RWPE2 (cell line): ENCODE results near the gene ARMC9.

Source experiments
- ATAC-seq: fragments of 200-7000 bp; cut with Tn5 transposase; 3 replicates; pipeline ENCODE4 v1.9.1; 2021; ENCODE audit warnings: low read depth
- DNase-seq: peaks from one replicate; pipeline ENCODE4 v3.0.0-alpha.2; 2020; ENCODE audit warnings: low spot score
- H3K27ac ChIP-seq: fragments of 450-650 bp; 2 replicates; pipeline ENCODE4 v1.5.1; 2017; ENCODE audit warnings: mild to moderate bottlenecking; ENCODE audit not compliant: poor library complexity, severe bottlenecking
- H3K27me3 ChIP-seq: fragments of 250-450 bp; sonication (Bioruptor Pico); 2 replicates; pipeline ENCODE4 v1.5.1; 2021; ENCODE audit warnings: mild to moderate bottlenecking, moderate library complexity; ENCODE audit not compliant: insufficient read depth, poor library complexity, severe bottlenecking
- H3K36me3 ChIP-seq: fragments of 250-450 bp; sonication (Bioruptor Pico); 2 replicates; pipeline ENCODE4 v1.5.1; 2020; ENCODE audit warnings: low read depth, mild to moderate bottlenecking, moderate library complexity
- H3K4me1 ChIP-seq: fragments of 250-450 bp; sonication (Bioruptor Pico); 2 replicates; pipeline ENCODE4 v1.5.1; 2021; ENCODE audit warnings: mild to moderate bottlenecking, moderate library complexity; ENCODE audit not compliant: insufficient read depth, poor library complexity, severe bottlenecking
- H3K4me3 ChIP-seq: fragments of 250-450 bp; sonication (Bioruptor Pico); 2 replicates; pipeline ENCODE4 v1.5.1; 2021; ENCODE audit warnings: mild to moderate bottlenecking, moderate library complexity; ENCODE audit not compliant: severe bottlenecking
- H3K9me3 ChIP-seq: fragments of 250-450 bp; sonication (Bioruptor Pico); 2 replicates; pipeline ENCODE4 v1.5.1; 2021; ENCODE audit warnings: mild to moderate bottlenecking, moderate library complexity; ENCODE audit not compliant: severe bottlenecking
- TF ChIP-seq, protein P1 (sequence below): fragments of 450-650 bp; IDR thresholded peaks from one replicate; pipeline ENCODE4 v1.5.1; 2017; ENCODE audit warnings: mild to moderate bottlenecking, moderate library complexity; ENCODE audit not compliant: poor library complexity, severe bottlenecking

The ARMC9 gene

DNA sequence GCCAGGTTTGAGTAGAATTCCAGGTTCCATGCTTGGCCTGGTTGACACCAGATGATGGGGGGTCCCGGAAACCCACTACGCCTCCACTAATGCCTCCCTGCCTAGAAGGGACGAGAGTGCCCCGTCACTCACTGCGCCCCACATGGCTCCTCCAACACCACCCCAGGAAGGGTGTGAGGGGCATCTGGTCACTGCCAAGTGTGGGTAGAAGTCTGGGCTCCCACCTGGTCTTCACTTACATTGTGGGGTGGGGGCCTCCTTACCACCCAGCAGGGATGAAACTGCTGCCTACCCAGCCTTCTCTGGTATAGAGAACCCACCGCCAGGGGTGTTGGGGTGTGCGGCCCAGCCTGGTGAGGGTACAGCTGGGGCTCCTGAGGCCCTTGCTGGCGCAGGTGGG lies 131.9 kb downstream of the ARMC9 start:
- ATAC-seq = no peak
- no peaks in the 10 kb centered on the region for H3K9me3 ChIP-seq
- 0 out of 2 replicates have a peak, but pooled peaks cover 4% of the 10 kb centered on the region for H3K36me3 ChIP-seq
- no peak for DNase-seq
- no peaks in the 10 kb centered on the region for H3K4me1 ChIP-seq
- H3K27me3 ChIP-seq = no peaks in the 10 kb centered on the region
- TF ChIP-seq, protein P1, sequence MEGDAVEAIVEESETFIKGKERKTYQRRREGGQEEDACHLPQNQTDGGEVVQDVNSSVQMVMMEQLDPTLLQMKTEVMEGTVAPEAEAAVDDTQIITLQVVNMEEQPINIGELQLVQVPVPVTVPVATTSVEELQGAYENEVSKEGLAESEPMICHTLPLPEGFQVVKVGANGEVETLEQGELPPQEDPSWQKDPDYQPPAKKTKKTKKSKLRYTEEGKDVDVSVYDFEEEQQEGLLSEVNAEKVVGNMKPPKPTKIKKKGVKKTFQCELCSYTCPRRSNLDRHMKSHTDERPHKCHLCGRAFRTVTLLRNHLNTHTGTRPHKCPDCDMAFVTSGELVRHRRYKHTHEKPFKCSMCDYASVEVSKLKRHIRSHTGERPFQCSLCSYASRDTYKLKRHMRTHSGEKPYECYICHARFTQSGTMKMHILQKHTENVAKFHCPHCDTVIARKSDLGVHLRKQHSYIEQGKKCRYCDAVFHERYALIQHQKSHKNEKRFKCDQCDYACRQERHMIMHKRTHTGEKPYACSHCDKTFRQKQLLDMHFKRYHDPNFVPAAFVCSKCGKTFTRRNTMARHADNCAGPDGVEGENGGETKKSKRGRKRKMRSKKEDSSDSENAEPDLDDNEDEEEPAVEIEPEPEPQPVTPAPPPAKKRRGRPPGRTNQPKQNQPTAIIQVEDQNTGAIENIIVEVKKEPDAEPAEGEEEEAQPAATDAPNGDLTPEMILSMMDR = no peak
- H3K27ac ChIP-seq = no peak overlapping the region
- no peak overlapping the region for H3K4me3 ChIP-seq

GRCh38 chr2:231331533-231331932 lies 133.1 kb downstream of the ARMC9 start:
- TF ChIP-seq, protein P1 = no peak
- DNase-seq (no peak), ATAC-seq (no peak)
- Histone ChIP-seq H3K4me3 (no peak overlapping the region), H3K9me3 (no peaks in the 10 kb centered on the region), H3K4me1 (no peaks in the 10 kb centered on the region), H3K36me3 (0 out of 2 replicates have a peak, but pooled peaks cover 4% of the 10 kb centered on the region), H3K27ac (no peak overlapping the region), H3K27me3 (no peaks in the 10 kb centered on the region)

DNA sequence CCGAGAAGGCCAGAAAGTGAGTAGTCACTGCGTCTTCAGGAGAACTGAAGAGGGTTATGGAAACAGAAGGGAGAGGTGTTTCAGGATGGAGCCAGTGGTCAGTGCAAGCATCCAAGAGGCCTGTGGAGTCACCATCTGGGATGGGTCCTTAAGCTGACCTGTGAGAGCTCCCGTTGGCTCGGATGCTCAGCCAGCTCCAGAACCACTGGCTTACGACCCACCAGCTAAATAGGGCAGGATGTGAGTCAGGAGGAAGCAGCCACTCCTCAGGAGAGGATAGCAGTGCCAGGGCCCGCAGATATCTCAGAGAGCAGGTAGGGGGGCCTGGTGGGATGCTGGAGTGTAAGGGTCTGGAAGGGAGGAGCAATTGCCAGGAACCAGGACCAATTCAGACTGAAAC lies 134.0 kb downstream of the ARMC9 start:
- no peaks in the 10 kb centered on the region for H3K9me3 ChIP-seq
- no peak overlapping the region for H3K27ac ChIP-seq
- H3K27me3 ChIP-seq = no peaks in the 10 kb centered on the region
- no peak overlapping the region for H3K4me3 ChIP-seq
- H3K36me3 ChIP-seq = 0 out of 2 replicates have a peak, but pooled peaks cover 4% of the 10 kb centered on the region
- ATAC-seq = no peak
- no peaks in the 10 kb centered on the region for H3K4me1 ChIP-seq
- DNase-seq = no peak
- TF ChIP-seq, protein P1 = no peak

DNA sequence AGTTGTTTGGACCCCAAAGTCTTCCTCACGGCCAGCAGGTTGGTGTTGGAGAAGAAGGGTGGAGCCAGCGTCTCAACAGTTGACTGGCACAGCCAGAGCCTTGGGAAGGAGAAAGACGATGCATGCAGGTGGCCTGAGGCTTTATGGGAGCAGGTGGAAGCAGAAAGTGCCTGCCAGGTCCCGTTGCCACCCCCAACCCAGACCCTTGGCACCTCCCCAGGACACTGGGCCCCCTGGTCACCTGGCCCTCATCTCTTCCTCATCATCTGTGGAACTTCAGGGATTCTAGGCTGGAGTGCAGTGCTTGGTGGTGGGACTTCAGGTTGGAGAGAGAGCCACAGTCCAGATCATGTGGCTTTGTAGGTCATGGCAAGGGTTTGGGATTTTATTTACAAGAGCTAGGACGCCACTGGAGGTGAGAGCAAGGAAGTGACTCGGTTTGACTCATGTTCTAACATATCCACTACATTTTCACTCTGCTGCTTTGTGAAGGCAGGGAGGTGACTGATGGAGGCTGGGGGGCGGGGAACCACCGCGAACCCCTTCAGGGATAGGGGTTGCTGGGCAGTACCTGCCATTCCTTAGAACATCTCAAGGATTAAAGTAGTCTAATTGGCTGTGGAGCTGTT lies 134.6 kb downstream of the ARMC9 start:
- H3K4me3 ChIP-seq = no peak overlapping the region
- DNase-seq (no peak), ATAC-seq (no peak)
- H3K9me3 ChIP-seq = no peaks in the 10 kb centered on the region
- 0 out of 2 replicates have a peak, but pooled peaks cover 4% of the 10 kb centered on the region for H3K36me3 ChIP-seq
- no peak overlapping the region for H3K27ac ChIP-seq
- no peaks in the 10 kb centered on the region for H3K4me1 ChIP-seq
- TF ChIP-seq, protein P1 = no peak
- H3K27me3 ChIP-seq = no peaks in the 10 kb centered on the region
